Stimulated activated naive CD8-positive, alpha-beta T cell treated with anti-CD3 and anti-CD28 coated beads, Interleukin-15, amount 100 ng/mL, for 72 hours (primary cell): ENCODE data around the gene BZW1.

Experiments used
- ATAC-seq: fragments of 150-1000 bp; cut with Tn5 transposase; 2 replicates; pipeline ENCODE4 v1.10.0; 2021; ENCODE audit warnings: mild to moderate bottlenecking, moderate library complexity
- DNase-seq, 2 donors: peaks; one replicate each; pipeline ENCODE4 v3.0.0; 2021 to 2022
- H3K27ac Mint-ChIP-seq, 2 donors: one replicate each; pipeline ENCODE4 v1.8.0; 2022; ENCODE audit warnings: mild to moderate bottlenecking in 2 of 2, mixed read lengths in 2 of 2, moderate library complexity in 2 of 2
- H3K27me3 Mint-ChIP-seq: one replicate; pipeline ENCODE4 v1.8.0; 2022; ENCODE audit warnings: mixed read lengths
- H3K4me1 Mint-ChIP-seq: one replicate; pipeline ENCODE4 v1.8.0; 2022; ENCODE audit warnings: mild to moderate bottlenecking, mixed read lengths
- H3K4me3 Mint-ChIP-seq, 2 donors: one replicate each; pipeline ENCODE4 v1.8.0; 2022; ENCODE audit warnings: mild to moderate bottlenecking in 2 of 2, mixed read lengths in 2 of 2, moderate library complexity in 1 of 2
- H3K9me3 Mint-ChIP-seq, 2 donors: one replicate each; pipeline ENCODE4 v1.8.0; 2022; ENCODE audit warnings: mixed read lengths in 2 of 2

The BZW1 gene

DNA sequence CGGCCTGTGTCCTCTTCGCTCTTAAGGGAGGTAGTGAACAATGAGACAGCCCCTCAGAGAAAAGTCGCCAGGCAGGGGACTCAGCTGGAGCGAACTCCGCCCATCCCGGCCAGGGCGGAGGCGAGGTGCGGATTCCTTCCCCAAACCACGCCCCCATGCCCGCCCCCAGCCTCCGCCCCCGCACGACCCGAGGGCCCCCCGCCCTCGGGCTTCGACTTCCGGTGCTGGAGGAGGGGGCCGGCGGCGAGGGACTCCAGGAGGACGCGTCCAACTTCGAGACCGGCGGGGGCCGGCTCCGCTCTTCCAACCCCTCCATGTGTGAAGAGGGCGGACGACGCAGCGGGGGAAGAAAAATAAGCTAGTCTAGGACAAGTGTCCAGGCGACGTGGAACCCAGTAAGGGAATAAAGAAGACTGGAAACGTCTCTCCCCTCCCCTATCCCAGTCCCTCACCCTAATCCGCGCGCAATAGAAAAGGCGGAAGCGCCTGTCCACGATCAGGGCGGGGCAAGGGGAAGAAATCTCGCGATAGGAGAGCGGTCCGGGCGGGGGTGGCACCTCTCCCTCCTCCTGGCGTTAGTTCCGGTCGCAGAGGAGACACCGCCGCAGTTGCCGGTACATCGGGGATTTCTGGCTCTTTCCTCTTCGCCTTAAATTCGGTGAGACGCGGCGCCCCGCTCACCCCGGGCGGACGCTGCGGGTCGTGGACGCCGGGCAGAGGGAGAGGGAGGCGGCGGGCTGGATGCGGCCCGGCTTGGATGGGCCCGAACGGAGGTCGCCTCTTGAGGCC lies at the start of gene BZW1:
Gene BZW1 (plus strand): TSS at position 578 of the 789 bp plus-strand sequence. CDS start 1,308 bp downstream, outside the sequence.
- H3K9me3 Mint-ChIP-seq: no peaks in the 10 kb centered on the region
- peak within 1 kb of the TSS; percentile 100 for H3K27ac Mint-ChIP-seq
- DNase-seq (peak; percentile 97 to 98), ATAC-seq (peak; percentile 77)
- H3K4me1 Mint-ChIP-seq: peaks cover 56% of the 10 kb centered on the region
- no peaks in the 10 kb centered on the region for H3K27me3 Mint-ChIP-seq
- H3K4me3 Mint-ChIP-seq: peak within 1 kb of the TSS; percentile 91 to 96

DNA sequence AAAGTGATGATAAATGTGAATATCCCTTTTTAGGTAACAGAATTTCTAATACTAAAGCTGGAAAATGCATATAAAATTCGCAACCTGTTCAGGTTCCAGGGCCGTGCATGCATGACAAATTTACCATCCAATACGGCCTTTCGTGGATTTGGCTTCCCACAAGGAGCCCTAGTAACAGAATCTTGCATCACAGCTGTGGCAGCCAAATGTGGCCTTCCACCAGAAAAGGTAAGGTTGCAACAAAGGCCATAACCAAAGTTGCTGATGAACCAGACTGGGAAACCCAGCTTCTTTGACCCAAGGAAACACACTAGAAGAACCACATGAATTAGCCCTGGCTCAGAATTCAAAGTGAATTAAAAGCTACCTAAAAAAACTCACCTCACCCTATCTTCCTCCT lies 49.6 kb upstream of the BZW1 start:
- Mint-ChIP-seq H3K9me3 (no peaks in the 10 kb centered on the region), H3K4me3 (no peak overlapping the region), H3K27ac (no peak overlapping the region), H3K4me1 (peaks cover 23% of the 10 kb centered on the region), H3K27me3 (no peaks in the 10 kb centered on the region)
- ATAC-seq (no peak), DNase-seq (no peak)

DNA sequence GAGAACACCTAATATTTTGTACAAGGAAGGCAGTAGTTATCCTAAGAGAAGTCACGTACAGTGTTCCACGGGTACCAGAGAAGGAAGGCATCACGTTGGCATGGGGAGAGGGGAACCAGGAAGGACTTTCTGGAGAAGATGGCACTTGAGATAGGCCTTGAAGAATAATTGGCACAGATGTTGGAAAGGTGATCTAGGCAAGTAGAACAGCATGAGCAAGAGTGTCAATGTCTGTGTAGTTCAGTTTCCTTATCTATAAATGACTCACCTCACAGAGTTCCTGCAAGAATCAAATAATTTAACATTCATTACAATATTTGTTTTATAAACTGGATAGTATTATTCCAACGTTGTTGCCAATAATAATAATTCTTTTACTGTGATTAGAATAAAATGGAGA lies 48.3 kb upstream of the BZW1 start:
- DNase-seq (no peak), ATAC-seq (no peak)
- Mint-ChIP-seq H3K4me1 (peaks cover 23% of the 10 kb centered on the region), H3K4me3 (no peak overlapping the region), H3K27me3 (no peaks in the 10 kb centered on the region), H3K9me3 (no peaks in the 10 kb centered on the region), H3K27ac (no peak overlapping the region)

DNA sequence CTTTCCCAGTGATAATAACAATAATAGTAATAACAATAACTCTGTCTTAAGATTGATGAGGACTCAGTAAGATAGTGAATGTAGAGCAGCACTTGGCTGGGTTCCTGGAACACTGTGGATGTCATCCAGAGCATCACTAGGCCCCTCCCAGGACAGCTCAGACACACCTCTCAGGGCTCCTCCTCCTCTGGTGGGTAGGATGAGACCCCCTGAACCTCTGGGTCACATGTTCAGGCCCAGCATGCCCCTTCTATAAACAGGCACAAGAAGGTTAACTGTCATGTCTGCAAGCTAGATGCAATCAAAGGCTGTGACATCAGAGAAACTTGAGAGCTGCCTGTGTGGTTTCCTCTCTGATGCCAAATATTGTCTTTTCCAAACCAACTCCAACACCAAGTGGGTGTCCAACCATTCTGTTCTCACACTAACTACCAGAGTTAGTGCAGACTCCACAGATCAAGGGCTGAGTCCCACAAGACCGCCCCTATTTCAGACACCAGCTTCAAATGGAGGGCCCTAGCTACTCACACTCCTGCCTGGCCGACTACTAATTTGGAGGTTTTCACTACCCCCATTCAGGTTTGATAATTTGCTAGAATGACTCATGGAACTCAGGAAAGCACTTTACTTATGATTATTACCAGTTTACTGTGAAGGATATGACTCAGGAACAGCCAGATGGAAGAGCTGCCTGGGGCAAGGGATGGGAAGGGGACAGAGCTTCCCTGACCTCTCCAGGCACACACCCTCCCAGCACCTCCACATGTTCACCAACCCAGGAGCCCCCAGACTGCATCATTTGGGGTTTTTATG lies 46.4 kb upstream of the BZW1 start:
- H3K27ac Mint-ChIP-seq: peak overlapping the region; percentile 28 to 87
- H3K4me3 Mint-ChIP-seq: peak overlapping the region; percentile 53 to 58
- H3K4me1 Mint-ChIP-seq: peaks cover 23% of the 10 kb centered on the region
- DNase-seq (peak; percentile 23 to 86), ATAC-seq (peak; percentile 96)
- no peaks in the 10 kb centered on the region for H3K9me3 Mint-ChIP-seq
- H3K27me3 Mint-ChIP-seq: no peaks in the 10 kb centered on the region

DNA sequence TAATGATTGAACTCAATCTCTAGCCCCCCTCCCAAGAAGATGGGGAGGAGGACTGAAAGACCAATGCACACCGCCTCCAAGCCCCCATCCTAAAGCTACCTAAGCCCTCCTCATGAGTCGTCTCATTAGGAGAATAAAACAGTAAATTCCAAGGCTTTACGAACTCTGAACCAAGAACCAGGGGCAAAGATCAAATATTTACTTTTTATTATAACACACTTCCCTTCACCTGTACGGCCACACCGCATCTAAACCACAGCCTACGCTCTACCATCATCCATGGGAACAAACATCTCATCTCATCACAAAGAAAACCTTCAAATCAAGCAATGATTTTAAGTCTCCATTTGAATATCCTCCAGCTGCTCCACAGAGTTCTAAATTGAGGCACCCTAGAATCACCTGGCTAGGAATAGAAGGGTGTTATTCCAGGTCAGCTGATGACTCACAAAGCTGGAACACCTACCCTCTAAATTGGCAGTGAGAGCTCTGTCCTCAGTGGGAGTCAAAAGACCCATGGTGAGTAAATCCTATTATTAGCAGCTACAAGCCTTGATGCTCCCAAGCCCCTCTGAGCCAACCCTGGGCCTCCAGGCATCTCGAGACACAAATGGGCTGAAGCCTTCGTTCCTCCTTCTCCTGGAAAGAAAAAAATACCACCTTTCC lies 45.6 kb upstream of the BZW1 start:
- Mint-ChIP-seq H3K9me3 (no peaks in the 10 kb centered on the region), H3K27me3 (no peaks in the 10 kb centered on the region), H3K4me3 (peak overlapping the region in 1 of 2 donors; percentile 4), H3K4me1 (peaks cover 23% of the 10 kb centered on the region), H3K27ac (peak overlapping the region in 1 of 2 donors; percentile 87)
- DNase-seq (no peak), ATAC-seq (no peak)

DNA sequence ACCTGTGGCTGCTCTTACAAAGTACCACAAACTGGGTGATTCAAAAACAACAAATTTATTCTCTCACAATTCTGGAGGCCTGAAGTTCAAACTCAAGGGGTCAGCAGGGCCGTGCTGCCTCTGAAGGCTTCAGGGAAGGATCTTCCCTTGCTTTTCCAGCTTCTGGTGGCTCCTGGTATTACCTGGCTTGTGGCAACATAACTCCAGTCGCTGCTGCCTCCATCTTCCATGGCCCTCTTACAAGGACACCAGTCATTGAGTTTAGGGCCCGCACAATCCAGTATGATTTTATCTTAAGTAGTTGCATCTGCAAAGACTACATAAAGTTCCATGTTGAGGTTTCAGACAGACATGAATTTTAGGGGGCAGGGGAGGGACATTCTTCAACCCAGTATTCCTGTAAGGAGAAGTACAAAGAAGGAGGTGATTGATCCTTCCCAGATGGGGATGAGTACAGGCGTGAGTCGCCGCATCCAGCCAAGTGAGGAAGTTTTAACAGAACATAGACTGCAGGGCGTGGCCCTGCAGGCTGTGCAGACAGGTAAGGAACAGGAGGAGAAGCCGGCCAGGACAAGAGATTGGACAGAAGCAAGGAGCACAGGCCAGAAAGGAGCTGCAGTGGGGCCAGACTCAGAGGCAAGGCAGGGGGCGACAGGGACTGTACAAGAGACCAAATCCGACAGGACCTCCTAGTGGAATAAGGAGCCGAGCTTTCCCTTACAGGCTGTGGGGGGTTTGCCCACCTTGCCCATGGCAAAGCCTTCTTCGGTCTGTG lies 44.4 kb upstream of the BZW1 start:
- H3K4me1 Mint-ChIP-seq: peaks cover 24% of the 10 kb centered on the region

DNA sequence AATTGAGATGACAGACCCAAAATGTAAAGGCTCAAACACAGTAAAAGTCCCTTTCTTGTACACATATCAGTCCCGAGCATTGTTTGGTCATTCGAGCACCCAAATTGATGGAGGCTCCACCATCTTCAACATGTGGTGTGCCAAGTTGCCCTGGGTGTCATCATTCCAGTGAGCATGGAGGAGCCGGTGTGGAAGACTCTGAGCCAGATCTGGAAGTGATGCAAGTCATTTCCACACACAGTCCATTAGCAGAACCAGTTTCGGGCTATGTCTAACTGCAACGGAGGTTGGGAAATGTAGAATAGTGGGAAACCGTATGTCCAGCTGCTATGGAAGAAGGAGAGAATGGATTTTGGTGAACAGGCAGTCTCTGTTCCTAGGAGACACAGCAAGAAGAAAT lies 40.9 kb upstream of the BZW1 start:
- Mint-ChIP-seq H3K4me1 (peaks cover 11% of the 10 kb centered on the region), H3K27me3 (no peaks in the 10 kb centered on the region), H3K27ac (no peak overlapping the region), H3K9me3 (peaks cover 13 to 15% of the 10 kb centered on the region in 2 donors), H3K4me3 (no peak overlapping the region)
- ATAC-seq: no peak
- DNase-seq: no peak

More for the DNA sequence above, 44.4 kb upstream of the BZW1 start:
- H3K27me3 Mint-ChIP-seq: no peaks in the 10 kb centered on the region
- H3K9me3 Mint-ChIP-seq: peaks cover under 1 to 2% of the 10 kb centered on the region in 2 donors
- no peak overlapping the region for H3K4me3 Mint-ChIP-seq
- no peak for DNase-seq
- H3K27ac Mint-ChIP-seq: peak overlapping the region in 1 of 2 donors; percentile 19
- no peak for ATAC-seq

DNA sequence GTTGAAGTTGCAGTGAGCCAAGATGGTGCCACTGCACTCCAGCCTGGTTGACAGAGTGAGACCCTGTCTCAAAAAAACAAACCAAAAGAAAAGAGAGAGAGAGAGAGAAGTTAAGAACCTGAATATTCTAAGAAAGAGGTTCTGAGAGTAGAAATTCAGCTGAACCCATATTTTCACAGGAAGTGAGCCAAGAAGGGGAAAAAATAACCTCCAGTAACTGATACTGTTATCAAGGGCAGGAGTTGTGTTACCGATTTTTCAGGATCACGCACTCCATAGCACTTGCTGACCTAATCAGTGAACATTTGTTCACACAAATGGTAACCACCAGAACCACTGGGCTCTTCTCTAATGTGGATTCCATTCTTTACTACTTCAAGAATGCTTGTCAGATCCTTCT lies 39.1 kb upstream of the BZW1 start:
- no peak for DNase-seq
- Mint-ChIP-seq H3K9me3 (peaks cover 13 to 15% of the 10 kb centered on the region in 2 donors), H3K4me3 (no peak overlapping the region), H3K27me3 (no peaks in the 10 kb centered on the region), H3K4me1 (peaks cover 6% of the 10 kb centered on the region), H3K27ac (no peak overlapping the region)
- no peak for ATAC-seq

DNA sequence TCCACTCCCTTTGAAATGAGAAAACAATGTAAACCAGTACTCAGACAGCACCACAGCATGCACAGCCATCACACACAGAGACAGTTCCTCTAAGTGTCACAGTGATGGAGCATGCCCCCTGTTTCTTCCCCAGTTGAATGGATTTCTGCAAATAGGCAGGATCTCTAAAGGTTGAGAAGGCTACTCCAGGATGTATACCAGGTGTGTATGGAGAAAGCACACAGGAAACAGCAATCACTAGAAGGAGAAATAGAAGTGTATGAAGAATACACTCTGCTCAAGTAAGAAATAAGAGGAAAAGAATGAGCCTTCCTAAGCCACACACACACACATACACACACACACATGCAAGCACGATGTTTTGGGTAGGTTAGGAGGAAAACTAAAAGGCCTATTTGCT lies 38.6 kb upstream of the BZW1 start:
- ATAC-seq: no peak
- peaks cover 13 to 15% of the 10 kb centered on the region in 2 donors for H3K9me3 Mint-ChIP-seq
- no peaks in the 10 kb centered on the region for H3K27me3 Mint-ChIP-seq
- H3K27ac Mint-ChIP-seq: no peak overlapping the region
- H3K4me3 Mint-ChIP-seq: no peak overlapping the region
- DNase-seq: no peak
- peaks cover 6% of the 10 kb centered on the region for H3K4me1 Mint-ChIP-seq

DNA sequence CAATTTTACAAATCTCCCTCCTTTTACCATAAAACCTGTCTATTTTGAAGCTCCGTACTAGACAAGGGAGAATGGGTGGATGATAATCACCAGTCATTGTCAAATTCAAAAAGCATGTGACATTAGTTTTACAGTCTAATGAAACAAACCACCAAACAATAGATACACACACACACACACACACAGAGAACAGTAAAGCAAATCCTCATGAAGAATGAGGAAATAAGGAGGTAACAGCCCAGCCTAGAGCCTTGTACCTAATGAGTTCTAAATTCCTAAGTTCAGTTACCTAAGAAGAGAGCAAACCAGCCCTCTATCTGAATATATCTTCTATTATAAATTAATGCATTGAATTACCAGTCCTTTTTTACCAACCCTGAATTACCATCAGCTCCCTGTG lies 36.8 kb upstream of the BZW1 start:
- H3K4me3 Mint-ChIP-seq: no peak overlapping the region
- DNase-seq (no peak), ATAC-seq (no peak)

DNA sequence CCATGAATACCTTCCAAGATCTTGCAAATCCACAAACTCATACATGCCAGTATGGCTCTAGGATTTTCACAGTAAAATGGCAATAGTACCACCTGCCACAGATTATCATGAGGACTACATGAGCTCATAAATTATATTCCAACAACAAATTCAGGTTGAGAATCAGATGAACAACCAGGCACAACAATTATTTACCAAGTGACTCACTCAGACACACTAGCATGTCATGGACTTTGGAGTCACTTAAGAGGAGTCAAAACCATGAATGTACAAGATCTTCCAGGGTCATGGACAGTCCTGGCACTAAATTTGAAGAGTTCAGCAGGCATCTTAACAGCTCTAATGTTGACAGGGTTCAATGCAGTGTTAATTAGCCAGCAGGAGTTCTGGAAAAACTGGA lies 34.4 kb upstream of the BZW1 start:
- Mint-ChIP-seq H3K9me3 (peaks cover 12 to 13% of the 10 kb centered on the region in 2 donors), H3K27me3 (no peaks in the 10 kb centered on the region), H3K4me3 (no peak overlapping the region), H3K4me1 (peaks cover 5% of the 10 kb centered on the region), H3K27ac (no peak overlapping the region)
- ATAC-seq: no peak
- no peak for DNase-seq

More for the DNA sequence above, 36.8 kb upstream of the BZW1 start:
- H3K27me3 Mint-ChIP-seq: no peaks in the 10 kb centered on the region
- H3K9me3 Mint-ChIP-seq: peaks cover 13 to 15% of the 10 kb centered on the region in 2 donors
- peaks cover 6% of the 10 kb centered on the region for H3K4me1 Mint-ChIP-seq
- H3K27ac Mint-ChIP-seq: no peak overlapping the region

DNA sequence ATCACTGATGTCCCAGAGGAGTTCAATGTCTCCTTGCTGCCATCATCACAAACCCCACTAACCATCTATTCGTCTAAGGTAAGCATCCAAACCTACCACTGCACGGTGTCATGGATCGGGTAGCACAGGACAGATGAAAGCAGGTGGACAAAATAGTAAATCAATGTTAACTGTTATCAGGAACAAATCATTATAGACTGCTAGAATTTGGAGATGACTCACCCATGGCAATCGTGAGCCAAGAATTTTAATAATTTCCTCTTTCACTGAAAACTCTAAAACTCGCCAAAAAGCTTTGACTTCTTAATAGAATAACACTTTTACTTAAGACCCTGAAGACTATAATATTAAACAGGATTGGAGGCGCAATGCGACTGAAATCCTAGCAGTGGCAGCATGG lies 33.7 kb upstream of the BZW1 start:
- ATAC-seq (no peak), DNase-seq (no peak)
- no peak overlapping the region for H3K4me3 Mint-ChIP-seq
- H3K27me3 Mint-ChIP-seq: no peaks in the 10 kb centered on the region
- peaks cover 5% of the 10 kb centered on the region in 2 donors for H3K9me3 Mint-ChIP-seq
- no peak overlapping the region for H3K27ac Mint-ChIP-seq
- H3K4me1 Mint-ChIP-seq: no peaks in the 10 kb centered on the region

DNA sequence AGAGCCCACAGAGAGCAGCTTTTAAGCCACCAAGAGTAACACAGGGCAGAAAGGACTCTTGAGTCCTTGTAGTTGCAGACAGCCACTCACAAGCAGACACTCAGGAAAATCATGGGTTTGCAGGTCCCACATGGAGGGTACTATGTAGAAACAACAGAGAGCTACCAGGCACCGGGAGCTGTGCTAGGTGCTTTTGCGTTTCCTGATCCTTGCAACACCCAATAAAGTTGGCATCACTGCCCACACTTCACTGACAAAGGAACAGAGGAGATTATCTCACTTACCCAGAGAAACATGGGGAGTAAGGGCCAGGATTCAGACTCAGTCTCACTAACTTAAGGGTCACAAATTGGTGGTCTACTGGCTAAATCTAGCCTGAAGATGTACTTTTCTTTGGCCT lies 32.5 kb upstream of the BZW1 start:
- DNase-seq (no peak), ATAC-seq (no peak)
- Mint-ChIP-seq H3K9me3 (no peaks in the 10 kb centered on the region), H3K27ac (no peak overlapping the region), H3K4me3 (no peak overlapping the region), H3K27me3 (no peaks in the 10 kb centered on the region), H3K4me1 (no peaks in the 10 kb centered on the region)

DNA sequence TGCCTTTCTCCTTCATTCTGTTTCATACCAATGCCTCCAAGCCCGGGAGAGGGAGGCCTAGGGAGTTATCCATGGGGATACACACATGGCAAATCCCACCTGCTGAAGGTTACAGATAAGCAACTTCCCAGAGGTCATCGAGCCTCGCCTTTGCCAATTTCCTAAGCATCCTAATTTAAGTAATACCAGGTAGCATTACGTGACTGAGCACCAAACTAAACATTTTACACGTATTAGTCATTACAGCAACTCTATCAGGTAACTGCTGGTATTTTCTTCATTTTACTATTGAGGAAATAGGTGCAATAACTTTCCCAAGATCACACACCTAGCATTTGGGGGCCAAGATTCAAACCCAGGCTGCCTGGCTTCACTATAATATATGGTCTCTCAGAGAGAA lies 30.1 kb upstream of the BZW1 start:
- no peaks in the 10 kb centered on the region for H3K27me3 Mint-ChIP-seq
- no peak overlapping the region for H3K4me3 Mint-ChIP-seq
- DNase-seq (no peak), ATAC-seq (no peak)
- H3K27ac Mint-ChIP-seq: no peak overlapping the region
- no peaks in the 10 kb centered on the region for H3K4me1 Mint-ChIP-seq
- no peaks in the 10 kb centered on the region for H3K9me3 Mint-ChIP-seq

DNA sequence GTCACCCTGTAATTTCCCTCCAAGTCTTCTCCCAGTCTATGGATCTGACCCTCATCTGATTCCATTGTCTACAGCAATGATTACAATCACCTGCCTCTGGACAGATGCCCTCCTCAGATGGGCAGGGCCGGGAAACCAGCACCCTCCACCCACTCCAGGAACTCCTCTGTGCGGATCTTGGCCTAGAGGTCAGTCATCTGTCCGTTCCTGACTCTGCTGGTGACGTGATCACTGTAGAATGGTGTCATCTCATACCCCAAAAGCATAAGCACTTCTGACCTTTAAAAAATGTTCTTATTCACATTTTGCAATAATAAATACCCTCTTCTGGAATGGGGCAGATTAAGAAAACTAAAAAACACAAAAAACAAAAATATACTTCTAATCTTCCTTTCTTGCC lies 29.5 kb upstream of the BZW1 start:
- H3K27ac Mint-ChIP-seq: no peak overlapping the region

More for the DNA sequence above, 29.5 kb upstream of the BZW1 start:
- H3K4me1 Mint-ChIP-seq: no peaks in the 10 kb centered on the region
- H3K9me3 Mint-ChIP-seq: no peaks in the 10 kb centered on the region
- no peak overlapping the region for H3K4me3 Mint-ChIP-seq
- DNase-seq (no peak), ATAC-seq (no peak)
- H3K27me3 Mint-ChIP-seq: no peaks in the 10 kb centered on the region
